ENCODE measurements around the gene MBNL2.

Gene MBNL2

GRCh38 chr13:97228850-97229521 lies 6.9 kb downstream of the MBNL2 start:
- no peak overlapping the region for H3K4me3 ChIP-seq (ENCODE audit: control insufficient read depth, low read depth, low read length)
- TF ChIP-seq CTCF (IDR thresholded peaks at IDR 0.05; ENCODE audit: control insufficient read depth, insufficient read depth, low read depth, low read length, missing control alignments) = no peak
- DNase-seq (ENCODE audit: low read depth) = no peak

- TF ChIP-seq CTCF (IDR thresholded peaks at IDR 0.05; ENCODE audit: control insufficient read depth, insufficient read depth, low read depth, low read length, missing control alignments) = no peak
- no peak for DNase-seq (ENCODE audit: low read depth)
- H3K4me3 ChIP-seq (ENCODE audit: control insufficient read depth, low read depth, low read length) = no peak overlapping the region
These were observed 7.6 kb downstream of the MBNL2 start for GRCh38 chr13:97229699-97230098.

GRCh38 chr13:97231118-97231828 lies 9.1 kb downstream of the MBNL2 start:
- DNase-seq (ENCODE audit: low read depth) = no peak
- no peak for TF ChIP-seq CTCF (IDR thresholded peaks at IDR 0.05; ENCODE audit: control insufficient read depth, insufficient read depth, low read depth, low read length, missing control alignments)
- no peak overlapping the region for H3K4me3 ChIP-seq (ENCODE audit: control insufficient read depth, low read depth, low read length)

GRCh38 chr13:97231829-97232196 lies 9.7 kb downstream of the MBNL2 start:
- no peak overlapping the region for H3K4me3 ChIP-seq (ENCODE audit: control insufficient read depth, low read depth, low read length)
- DNase-seq (ENCODE audit: low read depth) = no peak
- TF ChIP-seq CTCF (IDR thresholded peaks at IDR 0.05; ENCODE audit: control insufficient read depth, insufficient read depth, low read depth, low read length, missing control alignments) = no peak

- DNase-seq (ENCODE audit: low read depth) = no peak
- no peak for TF ChIP-seq CTCF (IDR thresholded peaks at IDR 0.05; ENCODE audit: control insufficient read depth, insufficient read depth, low read depth, low read length, missing control alignments)
- no peak overlapping the region for H3K4me3 ChIP-seq (ENCODE audit: control insufficient read depth, low read depth, low read length)
These were observed 11.4 kb downstream of the MBNL2 start for GRCh38 chr13:97233499-97233898.

GRCh38 chr13:97234236-97234635 lies 12.1 kb downstream of the MBNL2 start:
- no peak for DNase-seq (ENCODE audit: low read depth)
- H3K4me3 ChIP-seq (ENCODE audit: control insufficient read depth, low read depth, low read length) = no peak overlapping the region
- TF ChIP-seq CTCF (IDR thresholded peaks at IDR 0.05; ENCODE audit: control insufficient read depth, insufficient read depth, low read depth, low read length, missing control alignments) = no peak
